ENCODE data around the gene PRSS33.

DNA sequence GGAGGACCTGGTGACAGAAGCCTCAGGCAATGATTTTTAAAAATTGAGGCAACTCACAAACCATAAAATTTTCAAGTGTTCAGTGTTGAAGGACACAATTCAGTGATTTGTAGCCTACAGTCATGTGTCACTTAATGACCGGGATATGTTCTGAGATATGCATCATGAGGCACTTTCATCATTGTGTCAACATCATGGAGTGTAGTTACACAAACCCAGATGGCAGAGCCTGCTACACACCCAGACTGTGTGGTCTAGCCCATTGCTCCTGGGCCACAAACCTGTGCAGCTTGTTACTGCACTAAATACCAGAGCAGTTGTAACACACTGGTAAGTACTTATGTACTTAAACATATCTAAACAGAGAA is 12.5 kb upstream of the PRSS33 start:
- TF ChIP-seq, protein P1, sequence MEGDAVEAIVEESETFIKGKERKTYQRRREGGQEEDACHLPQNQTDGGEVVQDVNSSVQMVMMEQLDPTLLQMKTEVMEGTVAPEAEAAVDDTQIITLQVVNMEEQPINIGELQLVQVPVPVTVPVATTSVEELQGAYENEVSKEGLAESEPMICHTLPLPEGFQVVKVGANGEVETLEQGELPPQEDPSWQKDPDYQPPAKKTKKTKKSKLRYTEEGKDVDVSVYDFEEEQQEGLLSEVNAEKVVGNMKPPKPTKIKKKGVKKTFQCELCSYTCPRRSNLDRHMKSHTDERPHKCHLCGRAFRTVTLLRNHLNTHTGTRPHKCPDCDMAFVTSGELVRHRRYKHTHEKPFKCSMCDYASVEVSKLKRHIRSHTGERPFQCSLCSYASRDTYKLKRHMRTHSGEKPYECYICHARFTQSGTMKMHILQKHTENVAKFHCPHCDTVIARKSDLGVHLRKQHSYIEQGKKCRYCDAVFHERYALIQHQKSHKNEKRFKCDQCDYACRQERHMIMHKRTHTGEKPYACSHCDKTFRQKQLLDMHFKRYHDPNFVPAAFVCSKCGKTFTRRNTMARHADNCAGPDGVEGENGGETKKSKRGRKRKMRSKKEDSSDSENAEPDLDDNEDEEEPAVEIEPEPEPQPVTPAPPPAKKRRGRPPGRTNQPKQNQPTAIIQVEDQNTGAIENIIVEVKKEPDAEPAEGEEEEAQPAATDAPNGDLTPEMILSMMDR (conservative IDR thresholded peaks at IDR 0.05; ENCODE audit: low read length) = no peak
- TF ChIP-seq EZH2phosphoT487 (IDR thresholded peaks at IDR 0.05; ENCODE audit: borderline replicate concordance) = no peak

Data from Loucy (cell line).